ENCODE data around the gene PLCB1. TPM values are rescaled to one million over a fixed set of nuclear protein-coding genes. Genes with fewer than 3 reads are reported as not detected.
A peak's percentile ranks its signal among the peaks of the same experiment; 100 is the strongest.

The PLCB1 gene
- total RNA-seq, 4 donors from 2014 or later = 7.2 to 28.1 (median 9.6) TPM

DNA sequence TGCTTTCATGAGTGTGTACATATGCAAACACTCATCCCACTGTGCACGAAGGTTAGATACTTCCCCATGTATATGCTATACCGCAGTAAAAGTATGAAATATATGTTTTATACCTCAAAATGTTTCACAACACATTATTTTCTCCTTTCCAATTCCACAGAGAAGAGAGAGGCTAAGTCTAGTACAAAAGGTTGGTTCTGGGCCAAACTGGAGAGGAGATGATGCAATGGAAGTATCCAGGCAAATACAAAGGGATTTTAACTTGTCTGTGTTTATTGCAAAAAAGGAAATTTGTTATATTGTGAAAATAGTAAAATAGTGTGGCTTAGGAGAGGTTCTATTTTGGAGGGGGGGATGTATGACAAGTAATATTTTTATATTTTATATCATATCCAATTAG, 112.6 kb downstream of the PLCB1 start:
- no peaks in the 10 kb centered on the region for H3K36me3 ChIP-seq
- H3K4me1 ChIP-seq = no peaks in the 10 kb centered on the region
- H3K27me3 ChIP-seq = no peaks in the 10 kb centered on the region
- DNase-seq = no peak
- TF ChIP-seq CTCF (IDR thresholded peaks at IDR 0.05) (no peak), POLR2A (IDR thresholded peaks at IDR 0.05) (no peak)
- no peaks in the 10 kb centered on the region for H3K9me3 ChIP-seq
- no peak overlapping the region for H3K4me3 ChIP-seq
- peak overlapping the region in 1 of 4 donors; percentile 4 for H3K27ac ChIP-seq

- Histone ChIP-seq H3K4me3 (no peak overlapping the region), H3K27me3 (no peaks in the 10 kb centered on the region), H3K9me3 (no peaks in the 10 kb centered on the region), H3K4me1 (no peaks in the 10 kb centered on the region), H3K27ac (no peak overlapping the region), H3K36me3 (no peaks in the 10 kb centered on the region)
- TF ChIP-seq POLR2A (IDR thresholded peaks at IDR 0.05) (no peak), CTCF (IDR thresholded peaks at IDR 0.05) (no peak)
- DNase-seq = no peak
Observed at GRCh38 chr20:8246153-8246552, 114.1 kb downstream of the PLCB1 start.

DNA sequence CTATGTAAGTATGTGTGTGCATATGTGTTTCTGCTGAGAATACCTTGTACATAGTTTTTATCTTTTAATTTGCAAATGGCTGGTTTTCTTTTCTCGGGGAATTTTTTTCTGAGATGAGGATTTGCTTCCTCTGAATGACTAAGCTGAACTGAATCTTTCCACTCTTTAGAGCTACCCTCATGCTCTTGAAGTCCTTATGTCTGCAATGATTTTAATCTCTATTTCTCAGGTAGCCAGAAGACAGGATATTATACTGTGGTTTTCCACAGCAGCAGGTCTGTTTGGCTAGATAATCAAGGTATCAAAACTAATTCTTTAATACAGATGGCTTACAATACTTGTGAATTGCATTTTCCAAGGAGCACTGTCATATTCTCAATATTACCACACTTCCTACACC, 114.7 kb downstream of the PLCB1 start:
- H3K27ac ChIP-seq = no peak overlapping the region
- no peaks in the 10 kb centered on the region for H3K9me3 ChIP-seq
- no peak overlapping the region for H3K4me3 ChIP-seq
- no peaks in the 10 kb centered on the region for H3K27me3 ChIP-seq
- H3K36me3 ChIP-seq = no peaks in the 10 kb centered on the region
- DNase-seq = no peak
- no peaks in the 10 kb centered on the region for H3K4me1 ChIP-seq
- TF ChIP-seq CTCF (IDR thresholded peaks at IDR 0.05) = no peak

DNA sequence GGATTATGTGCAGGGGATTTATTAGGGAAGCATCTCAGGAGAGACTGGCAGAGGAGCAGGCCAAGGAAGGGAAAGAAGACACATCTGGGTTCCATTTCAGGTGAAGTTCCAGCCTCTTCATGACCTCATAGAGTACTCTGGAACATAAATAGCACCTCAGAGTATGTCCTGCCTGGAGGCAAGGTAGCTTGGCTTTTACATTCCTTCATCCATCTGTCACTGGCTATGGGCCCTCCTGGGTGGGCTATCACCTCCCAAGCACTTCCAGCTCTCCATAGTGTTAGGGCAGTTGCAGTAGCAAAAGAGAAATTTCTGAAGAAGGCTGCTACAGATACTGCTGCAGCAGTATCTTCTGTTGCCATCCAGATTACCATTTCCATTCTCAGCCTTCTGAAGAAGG, 116.0 kb downstream of the PLCB1 start:
- TF ChIP-seq POLR2A (IDR thresholded peaks at IDR 0.05) (no peak), CTCF (IDR thresholded peaks at IDR 0.05) (no peak)
- no peak for DNase-seq
- Histone ChIP-seq H3K27ac (no peak overlapping the region), H3K36me3 (no peaks in the 10 kb centered on the region), H3K4me1 (no peaks in the 10 kb centered on the region), H3K27me3 (no peaks in the 10 kb centered on the region), H3K9me3 (no peaks in the 10 kb centered on the region), H3K4me3 (no peak overlapping the region)

GRCh38 chr20:8249634-8250033, 117.6 kb downstream of the PLCB1 start:
- TF ChIP-seq POLR2A (IDR thresholded peaks at IDR 0.05) = no peak
- TF ChIP-seq CTCF (IDR thresholded peaks at IDR 0.05) = no peak

GRCh38 chr20:8250539-8251200, 118.6 kb downstream of the PLCB1 start:
- no peaks in the 10 kb centered on the region for H3K27me3 ChIP-seq
- TF ChIP-seq CTCF (IDR thresholded peaks at IDR 0.05) (no peak), POLR2A (IDR thresholded peaks at IDR 0.05) (no peak)
- no peak overlapping the region for H3K4me3 ChIP-seq
- no peaks in the 10 kb centered on the region for H3K4me1 ChIP-seq
- no peaks in the 10 kb centered on the region for H3K9me3 ChIP-seq
- H3K36me3 ChIP-seq = no peaks in the 10 kb centered on the region
- no peak overlapping the region for H3K27ac ChIP-seq
- DNase-seq = no peak

More at GRCh38 chr20:8249634-8250033, 117.6 kb downstream of the PLCB1 start:
- no peaks in the 10 kb centered on the region for H3K36me3 ChIP-seq
- DNase-seq = no peak
- H3K27me3 ChIP-seq = no peaks in the 10 kb centered on the region
- H3K27ac ChIP-seq = no peak overlapping the region
- H3K4me1 ChIP-seq = no peaks in the 10 kb centered on the region
- H3K9me3 ChIP-seq = no peaks in the 10 kb centered on the region
- H3K4me3 ChIP-seq = no peak overlapping the region

Measured in Peyer's patch (tissue), 4 donors.